ENCODE results near the gene SMAD6.
A peak's percentile ranks its signal among the peaks of the same experiment; 100 is the strongest.

The SMAD6 gene

GRCh38 chr15:66745530-66746230 lies 43.6 kb downstream of the SMAD6 start:
- CTCF ChIA-PET = interaction anchor here (0.6 to 2.9 kb wide), 4 partner anchors 10 to 105 kb away, joined by 3 to 12 read pairs (median 4); no protein-coding TSS in a partner anchor
- POLR2A ChIA-PET = no interaction called here
- no peak for TF ChIP-seq CTCF (IDR thresholded peaks at IDR 0.05; ENCODE audit: insufficient read depth, low read length, missing control alignments)
- no peak overlapping the region for H3K4me3 ChIP-seq (ENCODE audit: low read depth, low read length)
- DNase-seq (ENCODE audit: low read depth, low spot score) = no peak

GRCh38 chr15:66746231-66746605 lies 44.2 kb downstream of the SMAD6 start:
- POLR2A ChIA-PET = no interaction called here
- no peak overlapping the region for H3K4me3 ChIP-seq (ENCODE audit: low read depth, low read length)
- no peak for DNase-seq (ENCODE audit: low read depth, low spot score)
- TF ChIP-seq CTCF (IDR thresholded peaks at IDR 0.05; ENCODE audit: insufficient read depth, low read length, missing control alignments) = no peak
- CTCF ChIA-PET = interaction anchor here (0.6 to 2.9 kb wide), 4 partner anchors 10 to 105 kb away, joined by 3 to 12 read pairs (median 4); no protein-coding TSS in a partner anchor

- no peak for DNase-seq (ENCODE audit: low read depth, low spot score)
- no peak overlapping the region for H3K4me3 ChIP-seq (ENCODE audit: low read depth, low read length)
- POLR2A ChIA-PET = no interaction called here
- TF ChIP-seq CTCF (IDR thresholded peaks at IDR 0.05; ENCODE audit: insufficient read depth, low read length, missing control alignments) = no peak
- CTCF ChIA-PET = interaction anchor here (1.9 to 2.9 kb wide), 2 partner anchors 26 to 104 kb away, joined by 9 to 12 read pairs; no protein-coding TSS in a partner anchor
Observed at GRCh38 chr15:66747223-66747622, 45.2 kb downstream of the SMAD6 start.

- H3K4me3 ChIP-seq (ENCODE audit: low read depth, low read length) = no peak overlapping the region
- ChIA-PET POLR2A (no interaction called here), CTCF (interaction anchor here (0.8 to 2.1 kb wide), 5 partner anchors 25 to 104 kb away, joined by 3 to 9 read pairs (median 4); no protein-coding TSS in a partner anchor)
- DNase-seq (ENCODE audit: low read depth, low spot score) = peak; percentile 68
- no peak for TF ChIP-seq CTCF (IDR thresholded peaks at IDR 0.05; ENCODE audit: insufficient read depth, low read length, missing control alignments)
Observed at GRCh38 chr15:66747886-66748707, 46.1 kb downstream of the SMAD6 start.

- ChIA-PET POLR2A (no interaction called here), CTCF (interaction anchor here (0.8 to 2.1 kb wide), 5 partner anchors 25 to 103 kb away, joined by 3 to 9 read pairs (median 4); no protein-coding TSS in a partner anchor)
- H3K4me3 ChIP-seq (ENCODE audit: low read depth, low read length) = no peak overlapping the region
- no peak for DNase-seq (ENCODE audit: low read depth, low spot score)
- TF ChIP-seq CTCF (IDR thresholded peaks at IDR 0.05; ENCODE audit: insufficient read depth, low read length, missing control alignments) = no peak
Observed at GRCh38 chr15:66748708-66749035, 46.6 kb downstream of the SMAD6 start.

Data from AG04449 (cell line).